H1 (cell line): Measurements from ENCODE around the gene SLX4IP.

Experiments used
- CTCF ChIP-seq, 3 experiments: IDR thresholded peaks; 1 replicate in 2 of 3; 2 replicates in 1 of 3; pipeline versions ENCODE4 v1.5.1 to v1.6.1; 2011; ENCODE audit warnings: low read length in 3 of 3, mild to moderate bottlenecking in 3 of 3, inconsistent platforms in 2 of 3, low read depth in 1 of 3, moderate library complexity in 1 of 3; ENCODE audit not compliant: insufficient read depth in 1 of 3; ENCODE audit errors: control extremely low read depth in 1 of 3
- EP300 ChIP-seq, 2 experiments: IDR thresholded peaks; 1 replicate in 1 of 2; 2 replicates in 1 of 2; pipeline ENCODE4 v1.6.1; 2011 to 2012; ENCODE audit warnings: low read depth in 2 of 2, low read length in 2 of 2, mild to moderate bottlenecking in 2 of 2, borderline replicate concordance in 1 of 2, inconsistent platforms in 1 of 2, moderate library complexity in 1 of 2
- EZH2 ChIP-seq: fragments of 200-600 bp; sonication (generic); IDR thresholded peaks from 2 replicates; pipeline ENCODE4 v1.7.1; 2012; ENCODE audit warnings: low read depth, mild to moderate bottlenecking, moderate library complexity, low read length, inconsistent platforms; ENCODE audit not compliant: severe bottlenecking
- POLR2A ChIP-seq, 2 experiments: IDR thresholded peaks; 1 replicate in 1 of 2; 2 replicates in 1 of 2; pipeline ENCODE4 v1.6.1; 2011; ENCODE audit warnings: low read depth in 2 of 2, low read length in 2 of 2, mild to moderate bottlenecking in 2 of 2; ENCODE audit errors: control extremely low read depth in 1 of 2
- POLR2AphosphoS5 ChIP-seq: IDR thresholded peaks from 2 replicates; pipeline ENCODE4 v1.6.1; 2011; ENCODE audit warnings: low read depth, low read length
- RAD21 ChIP-seq, 2 experiments: IDR thresholded peaks in 1 of 2; conservative IDR thresholded peaks in 1 of 2; 2 replicates each; pipeline ENCODE4 v1.6.1; 2011; ENCODE audit warnings: low read depth in 2 of 2, low read length in 2 of 2, improper control_type of control experiment in 1 of 2, inconsistent platforms in 1 of 2, mild to moderate bottlenecking in 1 of 2, moderate library complexity in 1 of 2
- RNF2 ChIP-seq: fragments of 200-900, 300-1000 bp; sonication (generic); IDR thresholded peaks from 2 replicates; pipeline ENCODE4 v1.7.1; 2016; ENCODE audit warnings: borderline replicate concordance, low read depth, mild to moderate bottlenecking, antibody characterized with exemption, low read length; ENCODE audit not compliant: poor library complexity, severe bottlenecking; ENCODE audit errors: missing control alignments
- TCF12 ChIP-seq: IDR thresholded peaks from 2 replicates; pipeline ENCODE4 v1.6.1; 2011; ENCODE audit warnings: low read depth, mild to moderate bottlenecking, low read length

GRCh38 chr20:10565922-10566897 lies 131.1 kb downstream of the SLX4IP start:
- TF ChIP-seq EZH2 = no peak
- TF ChIP-seq CTCF (IDR thresholded peaks at IDR 0.05; ENCODE audit: control extremely low read depth in 1 of 3, insufficient read depth in 1 of 3, low read depth in 1 of 3, low read length in 3 of 3) = no peak
- no peak for TF ChIP-seq TCF12
- TF ChIP-seq RAD21 (IDR thresholded peaks at IDR 0.05 in 1 of 2, conservative IDR thresholded peaks at IDR 0.05 in 1 of 2; ENCODE audit: low read depth in 2 of 2, low read length in 2 of 2) = no peak
- TF ChIP-seq RNF2 = no peak
- TF ChIP-seq POLR2A (IDR thresholded peaks at IDR 0.05; ENCODE audit: control extremely low read depth in 1 of 2, low read depth in 2 of 2, low read length in 2 of 2) = no peak
- no peak for TF ChIP-seq EP300 (IDR thresholded peaks at IDR 0.05; ENCODE audit: borderline replicate concordance in 1 of 2, low read depth in 2 of 2, low read length in 2 of 2)
- no peak for TF ChIP-seq POLR2AphosphoS5
